Epithelial cell of proximal tubule (primary cell): ENCODE measurements around the gene C11orf21. TPM values are rescaled to one million over a fixed set of nuclear protein-coding genes. Genes with fewer than 3 reads are reported as not detected.

Source experiments
- DNase-seq: peaks from one replicate; pipeline ENCODE4 v3.0.0-alpha.2; 2011; ENCODE audit warnings: low read depth
- H3K4me3 ChIP-seq: 2 replicates; pipeline ENCODE4 v1.5.1; 2011; ENCODE audit warnings: low read depth, mild to moderate bottlenecking, low read length
- total RNA-seq: library from RNA; depleted of rRNA; stranded (reverse); fragments of >200 nt; gene quantifications from 2 replicates; pipeline ENCODE4 v1.2.3, GENCODE V29; 2015
- TF ChIP-seq, protein P1 (sequence below): conservative IDR thresholded peaks from 2 replicates; pipeline ENCODE4 v1.5.1; 2012; ENCODE audit warnings: low read depth, mild to moderate bottlenecking, low read length

The C11orf21 gene
- total RNA-seq = not detected in 2 replicates

DNA sequence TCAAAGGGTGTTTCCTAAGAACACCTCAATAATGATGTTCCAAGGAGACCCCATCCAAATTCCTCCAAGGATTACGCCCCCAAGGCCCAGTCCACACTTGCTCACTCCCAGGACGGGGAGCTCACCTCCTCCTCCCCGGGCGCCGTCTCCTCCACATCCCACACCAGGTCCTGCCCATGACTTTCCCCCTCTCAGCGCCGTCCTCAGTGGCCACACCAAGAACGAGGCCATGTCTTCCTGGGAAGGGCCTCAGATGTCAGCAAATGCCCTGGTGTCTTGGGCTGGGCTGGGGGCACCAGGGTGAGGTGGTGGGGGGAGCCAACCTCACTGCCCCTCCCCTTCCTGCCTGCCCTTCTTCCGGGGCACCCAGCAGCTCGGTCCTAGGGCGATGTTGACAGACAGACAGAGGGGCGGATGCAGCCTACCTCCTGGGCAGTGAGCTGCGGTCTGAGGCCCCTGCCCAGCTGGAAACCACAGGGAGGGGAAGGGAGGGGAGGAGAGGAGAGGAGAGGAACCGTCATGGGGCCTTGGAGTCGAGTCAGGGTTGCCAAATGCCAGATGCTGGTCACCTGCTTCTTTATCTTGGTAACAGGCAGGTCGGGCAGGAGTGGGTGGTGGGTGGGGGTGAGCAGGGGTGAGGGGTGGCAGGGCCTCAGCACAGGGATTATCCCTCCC is at the start of gene C11orf21, which contains the start of gene TSPAN32:
TSS of gene C11orf21 (minus strand) at position 288 of the 675 bp plus-strand sequence. CDS start at position 178, 110 bp downstream.
TSS of gene TSPAN32 (plus strand) at position 383 of the 675 bp plus-strand sequence. CDS start at position 520, 137 bp downstream.
- H3K4me3 ChIP-seq = no peak within 1 kb of the TSS
- DNase-seq = no peak
- TF ChIP-seq, protein P1, sequence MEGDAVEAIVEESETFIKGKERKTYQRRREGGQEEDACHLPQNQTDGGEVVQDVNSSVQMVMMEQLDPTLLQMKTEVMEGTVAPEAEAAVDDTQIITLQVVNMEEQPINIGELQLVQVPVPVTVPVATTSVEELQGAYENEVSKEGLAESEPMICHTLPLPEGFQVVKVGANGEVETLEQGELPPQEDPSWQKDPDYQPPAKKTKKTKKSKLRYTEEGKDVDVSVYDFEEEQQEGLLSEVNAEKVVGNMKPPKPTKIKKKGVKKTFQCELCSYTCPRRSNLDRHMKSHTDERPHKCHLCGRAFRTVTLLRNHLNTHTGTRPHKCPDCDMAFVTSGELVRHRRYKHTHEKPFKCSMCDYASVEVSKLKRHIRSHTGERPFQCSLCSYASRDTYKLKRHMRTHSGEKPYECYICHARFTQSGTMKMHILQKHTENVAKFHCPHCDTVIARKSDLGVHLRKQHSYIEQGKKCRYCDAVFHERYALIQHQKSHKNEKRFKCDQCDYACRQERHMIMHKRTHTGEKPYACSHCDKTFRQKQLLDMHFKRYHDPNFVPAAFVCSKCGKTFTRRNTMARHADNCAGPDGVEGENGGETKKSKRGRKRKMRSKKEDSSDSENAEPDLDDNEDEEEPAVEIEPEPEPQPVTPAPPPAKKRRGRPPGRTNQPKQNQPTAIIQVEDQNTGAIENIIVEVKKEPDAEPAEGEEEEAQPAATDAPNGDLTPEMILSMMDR = no peak

DNA sequence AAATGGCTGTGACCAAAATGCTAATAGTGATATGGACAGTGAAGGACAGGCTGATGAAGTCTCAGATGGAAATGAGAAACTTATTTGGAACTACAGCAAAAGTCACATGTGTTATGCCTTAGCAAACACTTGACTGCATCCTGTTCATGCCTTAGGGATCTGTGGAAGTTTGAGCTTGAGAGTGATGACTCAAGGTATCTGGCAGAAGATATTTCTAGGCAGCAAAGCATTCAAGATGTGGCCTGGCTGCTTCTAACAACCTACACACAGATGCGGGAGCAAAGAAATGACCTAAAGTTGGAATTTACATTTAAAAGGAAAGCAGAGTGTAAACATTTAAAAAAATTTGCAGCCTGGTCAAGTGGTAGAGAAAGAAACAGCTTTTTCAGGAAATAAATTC is 47.3 kb upstream of the C11orf21 start:
- TF ChIP-seq, protein P1 = no peak
- no peak overlapping the region for H3K4me3 ChIP-seq
- no peak for DNase-seq

DNA sequence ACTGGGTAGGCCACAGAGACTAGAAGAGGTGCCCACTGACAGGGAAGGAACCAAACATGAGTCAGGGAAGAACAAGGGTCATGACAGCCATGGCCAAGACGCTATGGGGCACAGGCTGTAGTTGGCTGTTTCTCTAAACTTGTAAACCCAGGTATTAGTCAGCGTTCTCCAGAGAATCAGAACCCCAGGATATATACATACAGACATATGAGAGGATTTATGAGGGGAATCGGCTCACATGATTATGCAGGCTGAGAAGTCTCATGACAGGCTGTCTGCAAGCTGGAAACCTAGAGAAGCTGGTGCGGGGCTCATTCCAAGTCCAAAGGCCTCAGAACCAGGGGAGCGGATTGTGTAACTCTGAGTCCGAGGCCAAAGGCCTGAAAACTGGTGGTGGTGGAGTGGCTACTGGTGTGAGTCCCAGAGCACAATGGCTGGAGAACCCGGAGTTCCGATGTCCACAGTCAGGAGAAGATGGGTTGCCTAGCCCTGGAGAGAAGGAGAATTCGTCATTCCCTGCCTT is 45.7 kb upstream of the C11orf21 start:
- TF ChIP-seq, protein P1 = no peak
- H3K4me3 ChIP-seq = no peak overlapping the region
- DNase-seq = no peak

DNA sequence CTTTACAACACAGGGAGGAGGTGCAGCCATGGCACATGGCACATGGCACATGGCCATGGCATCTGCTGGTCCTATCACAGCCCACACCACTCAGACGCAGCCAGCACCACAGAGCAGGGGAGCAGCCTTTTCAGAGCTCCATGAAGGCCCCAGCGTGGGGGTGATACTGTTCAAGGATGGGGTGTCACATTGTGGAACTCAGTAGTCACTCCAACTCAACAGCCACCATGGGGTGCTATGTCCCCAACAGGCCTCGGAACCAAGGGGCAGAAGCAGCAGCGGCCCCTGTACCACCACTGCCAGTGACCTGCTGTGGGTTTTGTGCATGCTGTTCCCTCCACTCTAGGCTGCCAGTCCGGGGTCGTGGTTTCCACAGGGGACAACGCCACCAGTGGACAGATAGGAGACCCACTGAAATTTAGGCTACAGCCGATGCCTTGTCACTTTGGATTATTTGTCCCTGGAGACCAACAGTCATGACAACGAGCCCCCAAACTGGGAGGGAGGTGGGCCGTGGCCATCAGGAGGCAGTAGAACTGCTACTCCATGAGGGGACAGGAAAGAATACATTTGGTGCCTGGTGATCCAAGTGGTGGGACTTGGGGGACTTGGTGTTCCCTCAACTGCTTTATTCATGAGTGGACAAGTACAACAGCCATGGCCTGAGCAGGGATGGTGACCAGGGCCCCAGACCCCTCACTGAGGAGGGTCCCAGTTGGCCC is 45.0 kb upstream of the C11orf21 start:
- no peak overlapping the region for H3K4me3 ChIP-seq
- TF ChIP-seq, protein P1 = no peak
- DNase-seq = no peak

DNA sequence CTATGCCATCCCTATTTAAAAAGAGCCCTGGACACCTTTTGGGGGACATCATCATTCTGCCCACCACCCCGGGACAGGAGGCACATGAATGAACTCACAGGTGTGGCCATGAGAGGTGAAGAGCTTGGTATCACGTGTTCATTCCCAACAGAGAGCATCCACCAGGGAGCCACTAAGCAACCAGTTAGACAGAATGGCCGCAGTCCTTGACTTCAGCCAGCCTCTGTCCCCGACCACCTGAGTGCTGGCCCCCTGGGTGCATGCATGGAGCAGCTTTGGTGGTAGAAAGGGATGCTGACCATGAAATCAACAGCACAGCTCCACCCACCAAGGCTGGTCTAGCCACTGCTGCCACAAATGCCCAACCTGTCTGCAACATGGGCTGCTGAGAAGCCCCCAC is 44.3 kb upstream of the C11orf21 start:
- no peak for DNase-seq
- TF ChIP-seq, protein P1 = no peak
- no peak overlapping the region for H3K4me3 ChIP-seq

DNA sequence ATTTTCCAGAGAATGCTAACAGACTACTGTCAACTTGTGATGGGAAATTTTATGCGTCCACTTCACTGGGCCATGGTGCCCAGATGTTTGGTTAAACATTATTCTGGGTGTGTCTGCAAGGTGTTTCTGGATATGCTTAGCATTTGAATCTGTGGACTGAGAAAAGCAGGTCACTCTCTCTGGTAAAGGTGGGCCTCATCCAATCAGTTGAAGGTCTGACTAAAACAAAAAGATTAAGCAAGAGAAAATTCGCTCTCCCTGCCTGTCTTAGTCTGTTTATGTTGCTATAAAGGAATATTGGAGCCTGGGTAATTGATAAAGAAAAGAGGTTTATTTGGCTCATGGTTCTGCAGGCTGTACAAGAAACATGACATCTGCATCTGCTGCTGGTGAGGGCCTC is 43.3 kb upstream of the C11orf21 start:
- TF ChIP-seq, protein P1 = no peak
- no peak overlapping the region for H3K4me3 ChIP-seq
- DNase-seq = no peak

DNA sequence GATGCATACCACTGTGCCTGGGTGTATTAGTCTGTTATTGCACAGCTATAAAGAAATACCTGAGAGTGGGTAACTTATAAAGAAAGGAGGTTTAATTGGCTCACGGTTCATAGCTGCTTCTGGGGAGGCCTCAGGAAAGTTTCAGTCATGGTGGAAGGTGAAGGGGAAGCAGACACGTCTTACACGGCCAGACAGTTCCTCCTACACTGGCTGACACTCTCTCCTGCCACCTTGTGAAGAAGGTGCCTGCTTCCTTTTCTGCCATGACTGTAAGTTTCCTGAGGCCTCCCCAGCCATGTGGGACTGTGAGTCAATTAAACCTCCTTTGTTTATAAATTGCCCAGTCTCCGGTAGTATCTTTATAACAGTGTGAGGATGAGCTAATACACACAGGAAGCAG is 41.8 kb upstream of the C11orf21 start:
- TF ChIP-seq, protein P1 = no peak
- no peak overlapping the region for H3K4me3 ChIP-seq
- DNase-seq = no peak
